ENCODE measurements around the gene CFTR. TPM values are rescaled to one million over a fixed set of nuclear protein-coding genes. Genes with fewer than 3 reads are reported as not detected.

Gene CFTR
- total and polyA plus RNA-seq, 7 experiments from 2014 or later: not detected

- no peaks in the 10 kb centered on the region for H3K9me3 ChIP-seq (ENCODE audit: control insufficient read depth in 2 of 3, low read length in 3 of 3)
- no peak overlapping the region for H3K4me3 ChIP-seq (ENCODE audit: low read length)
- intact Hi-C loops (cut with micrococcal nuclease): no loop called here
- H3K27ac ChIP-seq (ENCODE audit: low read depth, low read length): no peak overlapping the region
- H3K36me3 ChIP-seq (ENCODE audit: control insufficient read depth in 2 of 3, insufficient read depth in 3 of 3, low read length in 3 of 3): no peaks in the 10 kb centered on the region
- H3K27me3 Mint-ChIP-seq: no peaks in the 10 kb centered on the region
- POLR2A ChIA-PET: no interaction called here
- CTCF ChIA-PET: no interaction called here
- DNase-seq (no peak), ATAC-seq (no peak)
- no peaks in the 10 kb centered on the region for H3K36me3 Mint-ChIP-seq
- H3K4me1 Mint-ChIP-seq: peaks cover 0 to 4% (median 0%) of the 10 kb centered on the region in 7 donors
- no peak overlapping the region for H3K4me3 Mint-ChIP-seq
- no peaks in the 10 kb centered on the region for H3K4me1 ChIP-seq (ENCODE audit: control insufficient read depth in 2 of 2, insufficient read depth in 2 of 2, low read length in 2 of 2)
- no peak overlapping the region for H3K27ac Mint-ChIP-seq
- H3K9me3 Mint-ChIP-seq: peaks cover 0 to 4% (median 0%) of the 10 kb centered on the region in 11 donors
- H3K27me3 ChIP-seq (ENCODE audit: control insufficient read depth in 2 of 2, insufficient read depth in 2 of 2, low read length in 2 of 2): no peaks in the 10 kb centered on the region
These were observed 112.3 kb downstream of the CFTR start for GRCh38 chr7:117592011-117592635.

- CTCF ChIA-PET: no interaction called here
These were observed 116.3 kb downstream of the CFTR start for GRCh38 chr7:117596134-117596533.

GRCh38 chr7:117597755-117598154, 117.9 kb downstream of the CFTR start:
- H3K27me3 Mint-ChIP-seq: no peaks in the 10 kb centered on the region
- Histone ChIP-seq H3K27ac (ENCODE audit: low read depth, low read length) (no peak overlapping the region), H3K9me3 (ENCODE audit: control insufficient read depth in 2 of 3, low read length in 3 of 3) (no peaks in the 10 kb centered on the region), H3K36me3 (ENCODE audit: control insufficient read depth in 2 of 3, insufficient read depth in 3 of 3, low read length in 3 of 3) (no peaks in the 10 kb centered on the region), H3K4me3 (ENCODE audit: low read length) (no peak overlapping the region), H3K4me1 (ENCODE audit: control insufficient read depth in 2 of 2, insufficient read depth in 2 of 2, low read length in 2 of 2) (no peaks in the 10 kb centered on the region), H3K27me3 (ENCODE audit: control insufficient read depth in 2 of 2, insufficient read depth in 2 of 2, low read length in 2 of 2) (no peaks in the 10 kb centered on the region)
- H3K4me3 Mint-ChIP-seq: no peak overlapping the region
- H3K36me3 Mint-ChIP-seq: no peaks in the 10 kb centered on the region
- H3K9me3 Mint-ChIP-seq: peaks cover 0 to 4% (median 0%) of the 10 kb centered on the region in 11 donors
- ATAC-seq: no peak
- no peak overlapping the region for H3K27ac Mint-ChIP-seq
- H3K4me1 Mint-ChIP-seq: no peaks in the 10 kb centered on the region
- CTCF ChIA-PET: no interaction called here
- DNase-seq: no peak
- intact Hi-C loops (cut with micrococcal nuclease): loop anchor here in 1 of 2 donors (5.0 kb wide), 1 partner anchor 385 kb away; no protein-coding TSS in a partner anchor
- POLR2A ChIA-PET: interaction anchor here (0.7 kb wide), 1 partner anchor 315 kb away, joined by 3 read pairs; no protein-coding TSS in a partner anchor

More at GRCh38 chr7:117596134-117596533, 116.3 kb downstream of the CFTR start:
- no peak overlapping the region for H3K27ac Mint-ChIP-seq
- Histone ChIP-seq H3K36me3 (ENCODE audit: control insufficient read depth in 2 of 3, insufficient read depth in 3 of 3, low read length in 3 of 3) (no peaks in the 10 kb centered on the region), H3K4me1 (ENCODE audit: control insufficient read depth in 2 of 2, insufficient read depth in 2 of 2, low read length in 2 of 2) (no peaks in the 10 kb centered on the region), H3K4me3 (ENCODE audit: low read length) (no peak overlapping the region), H3K27me3 (ENCODE audit: control insufficient read depth in 2 of 2, insufficient read depth in 2 of 2, low read length in 2 of 2) (no peaks in the 10 kb centered on the region), H3K9me3 (ENCODE audit: control insufficient read depth in 2 of 3, low read length in 3 of 3) (no peaks in the 10 kb centered on the region), H3K27ac (ENCODE audit: low read depth, low read length) (no peak overlapping the region)
- no peaks in the 10 kb centered on the region for H3K36me3 Mint-ChIP-seq
- no peak for ATAC-seq
- DNase-seq: no peak
- no peak overlapping the region for H3K4me3 Mint-ChIP-seq
- POLR2A ChIA-PET: no interaction called here
- H3K4me1 Mint-ChIP-seq: no peaks in the 10 kb centered on the region
- H3K9me3 Mint-ChIP-seq: peaks cover 0 to 4% (median 0%) of the 10 kb centered on the region in 11 donors
- intact Hi-C loops (cut with micrococcal nuclease): loop anchor here in 1 of 2 donors (5.0 kb wide), 1 partner anchor 384 kb away; no protein-coding TSS in a partner anchor
- H3K27me3 Mint-ChIP-seq: no peaks in the 10 kb centered on the region

- no peak overlapping the region for H3K27ac Mint-ChIP-seq
These were observed 121.1 kb downstream of the CFTR start for GRCh38 chr7:117600911-117601310.

GRCh38 chr7:117603627-117604026, 123.8 kb downstream of the CFTR start:
- Histone ChIP-seq H3K36me3 (ENCODE audit: control insufficient read depth in 2 of 3, insufficient read depth in 3 of 3, low read length in 3 of 3) (no peaks in the 10 kb centered on the region), H3K9me3 (ENCODE audit: control insufficient read depth in 2 of 3, low read length in 3 of 3) (no peaks in the 10 kb centered on the region), H3K4me1 (ENCODE audit: control insufficient read depth in 2 of 2, insufficient read depth in 2 of 2, low read length in 2 of 2) (no peaks in the 10 kb centered on the region), H3K27ac (ENCODE audit: low read depth, low read length) (no peak overlapping the region), H3K4me3 (ENCODE audit: low read length) (no peak overlapping the region), H3K27me3 (ENCODE audit: control insufficient read depth in 2 of 2, insufficient read depth in 2 of 2, low read length in 2 of 2) (no peaks in the 10 kb centered on the region)
- POLR2A ChIA-PET: no interaction called here
- Mint-ChIP-seq H3K4me1 (no peaks in the 10 kb centered on the region), H3K9me3 (peaks cover 0 to 6% (median 0%) of the 10 kb centered on the region in 11 donors), H3K4me3 (no peak overlapping the region), H3K27me3 (no peaks in the 10 kb centered on the region), H3K27ac (no peak overlapping the region), H3K36me3 (no peaks in the 10 kb centered on the region)
- intact Hi-C loops (cut with micrococcal nuclease): no loop called here
- DNase-seq (no peak), ATAC-seq (no peak)
- CTCF ChIA-PET: no interaction called here

More at GRCh38 chr7:117600911-117601310, 121.1 kb downstream of the CFTR start:
- ATAC-seq (no peak), DNase-seq (no peak)
- intact Hi-C loops (cut with micrococcal nuclease): no loop called here
- Histone ChIP-seq H3K9me3 (ENCODE audit: control insufficient read depth in 2 of 3, low read length in 3 of 3) (no peaks in the 10 kb centered on the region), H3K4me1 (ENCODE audit: control insufficient read depth in 2 of 2, insufficient read depth in 2 of 2, low read length in 2 of 2) (no peaks in the 10 kb centered on the region), H3K36me3 (ENCODE audit: control insufficient read depth in 2 of 3, insufficient read depth in 3 of 3, low read length in 3 of 3) (no peaks in the 10 kb centered on the region), H3K27ac (ENCODE audit: low read depth, low read length) (no peak overlapping the region), H3K27me3 (ENCODE audit: control insufficient read depth in 2 of 2, insufficient read depth in 2 of 2, low read length in 2 of 2) (no peaks in the 10 kb centered on the region), H3K4me3 (ENCODE audit: low read length) (no peak overlapping the region)
- H3K36me3 Mint-ChIP-seq: no peaks in the 10 kb centered on the region
- no peak overlapping the region for H3K4me3 Mint-ChIP-seq
- no peaks in the 10 kb centered on the region for H3K27me3 Mint-ChIP-seq
- ChIA-PET POLR2A (no interaction called here), CTCF (no interaction called here)
- H3K4me1 Mint-ChIP-seq: no peaks in the 10 kb centered on the region
- H3K9me3 Mint-ChIP-seq: peaks cover 0 to 4% (median 0%) of the 10 kb centered on the region in 11 donors

- Mint-ChIP-seq H3K4me3 (no peak overlapping the region), H3K27me3 (no peaks in the 10 kb centered on the region), H3K27ac (no peak overlapping the region), H3K9me3 (peaks cover 0 to 9% (median 0%) of the 10 kb centered on the region in 11 donors), H3K4me1 (no peaks in the 10 kb centered on the region), H3K36me3 (no peaks in the 10 kb centered on the region)
- H3K4me1 ChIP-seq (ENCODE audit: control insufficient read depth in 2 of 2, insufficient read depth in 2 of 2, low read length in 2 of 2): no peaks in the 10 kb centered on the region
- ChIA-PET CTCF (no interaction called here), POLR2A (no interaction called here)
- ATAC-seq: no peak
- intact Hi-C loops (cut with micrococcal nuclease): no loop called here
- no peaks in the 10 kb centered on the region for H3K9me3 ChIP-seq (ENCODE audit: control insufficient read depth in 2 of 3, low read length in 3 of 3)
- no peak overlapping the region for H3K27ac ChIP-seq (ENCODE audit: low read depth, low read length)
- H3K36me3 ChIP-seq (ENCODE audit: control insufficient read depth in 2 of 3, insufficient read depth in 3 of 3, low read length in 3 of 3): no peaks in the 10 kb centered on the region
- no peaks in the 10 kb centered on the region for H3K27me3 ChIP-seq (ENCODE audit: control insufficient read depth in 2 of 2, insufficient read depth in 2 of 2, low read length in 2 of 2)
- H3K4me3 ChIP-seq (ENCODE audit: low read length): no peak overlapping the region
- DNase-seq: no peak
These were observed 125.9 kb downstream of the CFTR start for GRCh38 chr7:117605712-117606111.

- Mint-ChIP-seq H3K27ac (no peak overlapping the region), H3K4me1 (no peaks in the 10 kb centered on the region), H3K36me3 (no peaks in the 10 kb centered on the region), H3K27me3 (no peaks in the 10 kb centered on the region), H3K9me3 (peaks cover 0 to 9% (median 0%) of the 10 kb centered on the region in 11 donors), H3K4me3 (no peak overlapping the region)
- no peak overlapping the region for H3K27ac ChIP-seq (ENCODE audit: low read depth, low read length)
- ATAC-seq (no peak), DNase-seq (no peak)
- no peaks in the 10 kb centered on the region for H3K9me3 ChIP-seq (ENCODE audit: control insufficient read depth in 2 of 3, low read length in 3 of 3)
- CTCF ChIA-PET: no interaction called here
- no peaks in the 10 kb centered on the region for H3K27me3 ChIP-seq (ENCODE audit: control insufficient read depth in 2 of 2, insufficient read depth in 2 of 2, low read length in 2 of 2)
- H3K4me3 ChIP-seq (ENCODE audit: low read length): no peak overlapping the region
- H3K36me3 ChIP-seq (ENCODE audit: control insufficient read depth in 2 of 3, insufficient read depth in 3 of 3, low read length in 3 of 3): no peaks in the 10 kb centered on the region
- intact Hi-C loops (cut with micrococcal nuclease): no loop called here
- POLR2A ChIA-PET: no interaction called here
- H3K4me1 ChIP-seq (ENCODE audit: control insufficient read depth in 2 of 2, insufficient read depth in 2 of 2, low read length in 2 of 2): no peaks in the 10 kb centered on the region
These were observed 126.3 kb downstream of the CFTR start for GRCh38 chr7:117606132-117606531.

Data from naive thymus-derived CD4-positive, alpha-beta T cell (primary cell).